Measurements from ENCODE around the gene PTPRN2.

- TF ChIP-seq CTCF (IDR thresholded peaks at IDR 0.05) (no peak), POLR2AphosphoS5 (IDR thresholded peaks at IDR 0.05) (no peak), EP300 (IDR thresholded peaks at IDR 0.05) (no peak), POLR2A (IDR thresholded peaks at IDR 0.05) (no peak)
Observed at GRCh38 chr7:157819455-157819807, 768.2 kb downstream of the PTPRN2 start.
